ENCODE data around the gene ATP6V1A.
A peak's percentile ranks its signal among the peaks of the same experiment; 100 is the strongest.

The ATP6V1A gene

DNA sequence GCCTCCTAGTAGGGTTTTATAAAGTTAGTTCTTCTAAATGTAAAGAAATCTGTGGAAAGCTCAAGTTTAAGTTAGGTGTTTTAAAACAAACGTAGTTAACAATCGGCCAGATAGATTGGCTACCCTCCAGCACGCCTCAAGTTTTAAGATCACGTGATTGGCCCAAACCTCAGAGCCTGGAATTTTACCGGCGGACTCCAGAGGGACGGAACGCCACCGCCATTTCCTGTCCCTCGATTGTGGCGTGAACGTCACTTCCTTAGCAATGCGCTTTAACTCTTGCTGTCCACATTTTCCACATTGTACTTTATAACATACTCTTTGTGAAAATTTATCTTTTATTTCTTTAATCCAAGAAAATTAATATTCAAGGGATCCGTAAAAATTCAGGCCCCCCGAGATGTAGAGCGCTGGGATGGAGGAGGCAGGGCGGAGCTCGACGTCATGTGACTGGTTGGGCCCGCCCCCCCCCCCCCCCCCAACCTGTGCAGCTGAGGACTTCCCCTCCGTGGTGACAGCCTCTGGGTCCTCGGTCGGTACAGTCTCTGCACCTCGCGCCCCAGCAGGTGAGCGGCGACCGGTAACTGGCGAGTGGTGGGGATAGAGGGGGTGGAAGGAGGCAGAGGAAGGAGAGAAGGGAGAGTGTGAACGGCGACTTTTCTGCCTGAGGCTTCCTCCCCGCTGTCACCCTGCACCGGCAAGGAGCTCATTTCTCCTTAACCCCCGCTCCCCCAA is at the start of gene ATP6V1A:
Gene ATP6V1A, plus strand, starts transcription at position 488 of the 735 bp plus-strand sequence. CDS start 31,719 bp downstream, outside the sequence.
- DNase-seq: peak; percentile 92

GRCh38 chr3:113697500-113698090 is 49.2 kb upstream of the ATP6V1A start:
- peak; percentile 25 for DNase-seq

DNA sequence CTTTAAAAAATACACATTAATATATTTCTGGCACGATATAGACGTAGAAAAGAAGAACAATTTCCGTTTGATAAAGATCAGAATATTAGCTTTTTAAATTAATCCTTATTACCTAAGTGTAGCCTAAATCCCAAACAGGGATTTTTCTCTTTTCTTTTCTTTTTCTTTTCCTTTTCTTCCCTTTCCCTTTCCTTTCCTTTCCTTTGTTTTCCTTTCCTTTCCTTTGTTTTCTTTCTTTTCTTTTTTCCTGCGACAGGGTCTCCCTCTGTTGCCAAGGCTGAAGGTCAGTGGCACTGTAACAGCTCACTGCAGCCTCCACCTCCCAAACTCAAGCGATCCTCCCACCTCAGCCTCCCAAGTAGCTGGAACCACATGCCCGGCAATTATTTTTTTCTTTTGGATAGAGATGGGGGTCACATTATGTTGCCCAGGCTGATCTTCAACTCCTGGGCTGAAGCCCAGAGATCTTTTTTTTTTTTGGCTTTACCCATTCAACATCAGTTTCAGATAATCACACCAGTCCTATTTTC is 48.6 kb upstream of the ATP6V1A start:
- DNase-seq: no peak

- DNase-seq: peak; percentile 12
These were observed 47.9 kb upstream of the ATP6V1A start for GRCh38 chr3:113698956-113699355.

DNA sequence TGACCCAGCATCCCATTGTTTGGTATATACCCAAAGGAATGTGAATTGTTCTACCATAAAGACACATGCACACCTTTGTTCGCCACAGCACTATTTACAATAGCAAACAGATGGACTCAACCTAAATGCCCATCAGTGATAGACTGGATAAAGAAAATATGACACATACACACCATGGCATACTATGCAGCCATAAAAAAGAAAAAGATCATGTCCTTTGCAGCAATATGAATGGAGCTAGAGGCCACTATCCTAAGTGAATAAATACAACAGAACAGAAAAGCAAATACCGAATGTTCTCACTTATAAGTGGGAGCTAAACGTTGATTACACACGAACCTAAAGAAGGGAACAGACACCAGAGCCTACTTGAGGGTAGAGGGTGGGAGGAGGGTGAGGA is 39.0 kb upstream of the ATP6V1A start:
- no peak for DNase-seq

- no peak for DNase-seq
These were observed 34.7 kb upstream of the ATP6V1A start for GRCh38 chr3:113712129-113712528.

DNA sequence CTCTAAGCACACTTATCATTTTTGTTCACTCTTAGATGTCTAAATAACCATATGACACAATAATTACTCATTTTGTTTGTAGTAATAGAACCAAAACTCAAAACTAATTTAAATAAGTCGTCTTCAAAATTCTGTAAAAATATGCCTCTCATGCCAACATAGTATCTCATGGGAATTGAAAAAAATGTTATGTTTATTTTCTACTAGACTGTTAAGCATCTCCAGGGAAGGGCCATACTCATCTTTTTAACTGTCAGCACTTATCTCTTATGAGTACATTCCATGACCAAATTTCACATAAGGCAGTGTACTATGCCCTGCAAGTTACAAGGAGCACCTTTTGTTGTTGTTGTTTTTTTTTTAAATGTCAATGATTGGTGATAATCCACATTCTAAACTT is 32.1 kb upstream of the ATP6V1A start:
- no peak for DNase-seq

GRCh38 chr3:113717308-113717707 is 29.5 kb upstream of the ATP6V1A start:
- DNase-seq: no peak

- no peak for DNase-seq
These were observed 29.0 kb upstream of the ATP6V1A start for GRCh38 chr3:113717818-113718217.

DNA sequence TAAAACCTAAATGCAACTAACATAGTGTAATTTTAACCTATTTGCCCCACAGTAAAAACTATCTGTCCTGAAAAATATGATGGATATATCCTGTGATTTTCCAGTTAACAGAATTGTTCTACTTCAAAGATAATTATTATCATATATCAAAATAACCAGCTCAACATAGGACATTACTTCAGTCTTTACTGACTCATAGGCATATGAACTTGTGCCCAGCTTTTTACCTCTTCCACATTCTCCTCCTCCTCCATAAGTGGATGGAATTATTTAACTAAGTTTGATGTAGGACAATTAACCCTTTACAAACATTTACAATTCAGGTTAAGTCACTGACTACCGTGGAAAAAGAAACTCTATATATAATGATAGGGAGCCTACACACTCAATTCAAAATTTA is 27.5 kb upstream of the ATP6V1A start:
- DNase-seq: no peak

- no peak for DNase-seq
These were observed 27.1 kb upstream of the ATP6V1A start for GRCh38 chr3:113719758-113720157.

DNA sequence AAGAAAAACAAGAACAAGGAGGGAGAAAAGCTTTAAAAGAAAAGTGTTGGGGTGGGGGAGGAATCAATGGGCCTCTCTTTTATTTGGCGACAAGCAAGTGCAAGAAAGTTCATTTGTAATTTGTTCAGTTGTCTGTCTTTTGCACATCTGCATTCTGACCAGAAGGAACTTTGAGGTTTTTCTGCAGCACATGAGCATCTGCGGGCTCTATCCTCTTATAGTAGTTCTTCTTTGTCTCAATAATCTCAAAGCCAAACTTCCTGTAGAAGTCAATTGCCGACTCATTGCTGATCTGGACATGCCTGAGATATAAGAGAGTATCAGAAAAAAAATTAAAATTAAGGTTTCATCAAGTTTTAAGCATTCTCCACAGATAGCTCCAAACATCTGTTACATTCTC is 25.2 kb upstream of the ATP6V1A start:
- DNase-seq: no peak

- no peak for DNase-seq
These were observed 18.2 kb upstream of the ATP6V1A start for GRCh38 chr3:113728661-113729060.

DNA sequence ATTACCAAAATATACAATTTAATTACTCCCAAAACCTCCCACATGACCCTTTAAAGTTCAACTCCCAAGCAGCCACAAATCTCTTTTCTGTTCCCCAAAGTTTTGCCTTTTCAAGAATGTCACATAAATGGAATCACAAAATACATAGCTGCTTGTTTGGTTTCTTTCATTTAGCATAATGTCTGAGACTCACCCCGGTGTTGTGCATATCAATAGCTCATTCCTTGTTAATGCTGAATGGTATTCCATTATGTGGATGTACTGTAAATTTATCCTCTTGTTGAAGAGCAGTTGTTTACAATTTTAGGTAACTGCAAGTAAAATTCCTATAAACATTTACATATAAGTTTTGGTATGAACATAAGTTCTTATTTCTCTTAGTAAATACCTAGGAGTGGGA is 16.3 kb upstream of the ATP6V1A start:
- DNase-seq: no peak

DNA sequence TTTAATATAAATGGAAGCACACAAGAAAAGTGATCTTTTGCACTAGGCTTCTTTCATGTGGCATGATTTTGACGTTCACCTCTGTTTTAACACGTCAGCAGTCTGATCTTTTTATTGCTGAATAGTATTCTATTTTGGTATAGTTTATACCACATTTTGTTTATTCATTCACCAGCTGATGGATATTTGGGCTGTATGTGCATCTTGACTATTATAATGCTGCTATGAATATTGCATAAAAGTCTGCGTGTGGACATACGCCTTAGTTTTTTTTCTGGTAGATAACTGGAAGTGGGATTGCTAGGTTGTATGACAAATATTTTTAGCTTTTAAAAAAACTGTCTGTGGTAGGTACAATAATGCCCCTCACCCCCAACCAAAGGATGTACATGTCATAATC is 15.1 kb upstream of the ATP6V1A start:
- DNase-seq: no peak

GRCh38 chr3:113736548-113737089 is 10.2 kb upstream of the ATP6V1A start:
- peak; percentile 83 for DNase-seq

GRCh38 chr3:113741086-113741485 is 5.7 kb upstream of the ATP6V1A start:
- no peak for DNase-seq

DNA sequence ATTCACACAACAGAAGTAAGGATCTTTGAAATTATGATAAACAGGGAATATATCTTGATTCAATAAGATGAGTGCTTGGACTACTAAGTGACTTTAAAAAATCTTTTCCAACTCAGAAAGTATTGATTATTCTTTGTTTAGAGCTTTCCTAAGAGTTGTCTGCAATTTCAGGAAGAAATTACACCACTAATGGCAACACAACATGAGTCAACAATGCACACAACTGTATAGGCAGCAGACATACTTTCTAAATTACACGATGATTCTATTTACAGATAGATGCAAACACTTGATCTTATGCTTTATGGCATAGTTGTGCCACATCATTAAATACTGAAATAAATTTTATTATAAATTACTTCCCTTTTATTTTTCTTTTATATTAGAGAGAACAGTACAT is 5.2 kb upstream of the ATP6V1A start:
- no peak for DNase-seq

DNA sequence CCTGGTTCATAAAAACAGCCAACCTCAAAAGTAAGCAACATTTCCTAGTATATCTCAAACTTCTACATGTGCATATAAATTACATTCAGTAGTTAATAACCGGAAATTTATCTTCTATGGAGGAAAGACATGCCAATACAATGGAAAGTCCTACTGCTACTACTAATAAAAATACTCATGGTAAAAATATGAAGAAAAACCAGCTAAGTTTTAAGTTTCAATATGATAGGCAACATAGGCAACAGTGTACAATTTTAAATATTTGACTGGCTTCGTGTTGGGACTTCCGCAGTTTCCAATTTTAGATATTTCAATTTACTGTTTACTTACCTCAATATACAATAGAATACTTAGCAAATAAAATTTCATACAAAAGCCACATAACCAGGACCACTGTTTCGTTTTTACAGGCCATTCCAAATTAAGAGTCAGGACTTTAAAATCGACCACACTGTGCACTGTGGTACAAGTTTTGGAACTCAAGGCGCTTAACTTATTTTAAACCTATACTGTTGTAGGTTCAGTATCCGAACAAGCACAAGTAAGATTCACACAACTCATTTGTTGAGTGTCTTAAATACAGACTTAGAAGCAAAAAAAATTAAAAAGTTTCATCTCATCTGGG is 3.7 kb upstream of the ATP6V1A start:
- DNase-seq: peak; percentile 56

DNA sequence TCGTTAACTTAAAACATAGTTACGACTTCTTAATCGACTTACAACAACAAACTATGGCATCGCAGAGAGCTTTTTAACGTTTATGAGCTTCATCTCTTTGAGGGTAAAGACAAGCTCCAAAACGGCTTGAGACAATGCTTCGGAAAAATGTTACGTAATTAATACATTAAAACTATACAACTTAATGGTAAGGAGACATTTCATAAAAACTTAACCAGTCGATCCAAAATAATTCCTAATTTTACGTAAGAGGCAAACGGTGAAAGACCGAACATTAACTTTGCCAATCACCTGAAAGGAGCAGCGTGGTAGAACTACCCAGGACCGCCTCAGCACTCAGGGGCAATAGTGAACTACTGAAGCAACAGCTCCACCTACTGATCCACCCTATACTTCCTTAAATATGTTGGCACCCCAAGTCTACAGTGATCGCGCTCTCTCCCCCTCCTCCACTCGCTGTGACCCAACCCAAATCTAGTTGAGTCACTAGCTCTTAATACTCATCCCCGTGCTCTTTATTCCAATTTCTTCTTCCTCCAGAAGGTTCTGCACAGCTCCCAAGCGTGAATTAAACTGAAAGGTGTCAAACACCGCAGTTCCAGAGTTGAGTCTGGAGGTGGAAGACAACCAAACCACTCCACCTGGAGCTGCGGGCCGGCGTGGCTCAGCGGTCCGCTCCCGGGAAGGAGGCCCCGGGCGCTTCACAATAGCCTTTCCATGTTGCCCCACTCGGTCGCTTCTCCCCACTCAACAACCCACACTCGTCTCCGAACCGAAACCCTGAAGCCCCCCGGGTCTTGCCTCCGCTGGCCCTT is 1.7 kb upstream of the ATP6V1A start:
- DNase-seq: peak; percentile 91

- peak; percentile 97 for DNase-seq
These were observed 883 bp upstream of the ATP6V1A start, which contains the start of gene NAA50 for GRCh38 chr3:113745756-113746547. Gene NAA50 (minus strand): TSS chr3:113746249. CDS start chr3:113745949, 300 bp downstream.
